Parietal lobe (tissue), 1 donor: ENCODE results near the gene PRKCQ. TPM values are rescaled to one million over a fixed set of nuclear protein-coding genes. Genes with fewer than 3 reads are reported as not detected.

Source experiments
- total RNA-seq: library from RNA; depleted of rRNA; stranded (reverse); fragments of >200 nt; gene quantifications from one replicate; pipeline ENCODE4 v1.2.3, GENCODE V29; 2014

The PRKCQ gene
- total RNA-seq: 2.2 TPM

DNA sequence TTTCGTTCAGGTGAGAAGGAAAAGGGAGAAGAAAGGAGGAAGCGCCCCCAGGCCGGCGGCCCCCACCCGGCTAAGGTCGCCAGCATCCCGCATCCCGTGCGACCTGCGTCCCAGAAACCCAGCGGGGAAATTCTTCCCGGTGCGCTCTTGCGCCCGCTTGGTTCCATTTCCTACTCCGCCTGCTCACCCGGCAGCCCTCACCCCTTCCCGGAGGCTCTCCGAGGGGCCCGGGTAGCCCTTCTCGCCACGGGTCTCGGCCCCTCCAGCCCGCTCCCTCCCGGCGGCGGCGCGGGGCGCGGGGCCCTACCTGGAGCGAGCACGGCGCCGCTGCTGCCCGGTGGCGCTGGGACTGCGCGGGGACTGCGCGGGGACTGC lies at the start of gene PRKCQ:
Gene PRKCQ, minus strand, starts transcription at position 373 of the 375 bp plus-strand sequence. CDS start 65,141 bp downstream, outside the sequence.

